Osteoblast (primary cell): Measurements from ENCODE around the gene SNRPA1. TPM values are rescaled to one million over a fixed set of nuclear protein-coding genes. Genes with fewer than 3 reads are reported as not detected.

Experiments
- DNase-seq: peaks from one replicate; pipeline ENCODE4 v3.0.0; 2011; ENCODE audit warnings: low spot score, mixed read lengths; ENCODE audit not compliant: insufficient read length; ENCODE audit errors: missing footprints
- H2AFZ ChIP-seq: 2 replicates; pipeline ENCODE4 v1.6.0; 2011; ENCODE audit warnings: mild to moderate bottlenecking, low read length
- H3K27ac ChIP-seq: 2 replicates; pipeline ENCODE4 v1.5.1; 2011; ENCODE audit warnings: mild to moderate bottlenecking, low read depth, low read length, moderate library complexity
- H3K27me3 ChIP-seq: 2 replicates; pipeline ENCODE4 v1.6.0; 2012; ENCODE audit warnings: mild to moderate bottlenecking, control low read depth, inconsistent platforms, low read length, moderate library complexity; ENCODE audit not compliant: insufficient read depth
- H3K36me3 ChIP-seq: 2 replicates; pipeline ENCODE4 v1.5.1; 2011; ENCODE audit warnings: mild to moderate bottlenecking, low read length, control low read depth, moderate library complexity; ENCODE audit not compliant: insufficient read depth
- H3K4me1 ChIP-seq: 2 replicates; pipeline ENCODE4 v1.5.1; 2011; ENCODE audit warnings: mild to moderate bottlenecking, low read length, control low read depth, moderate library complexity; ENCODE audit not compliant: insufficient read depth
- H3K4me2 ChIP-seq: 2 replicates; pipeline ENCODE4 v1.6.0; 2011; ENCODE audit warnings: mild to moderate bottlenecking, low read length; ENCODE audit not compliant: insufficient read depth
- H3K4me3 ChIP-seq: fragments of 200-600 bp; sonication (generic); 3 replicates; pipeline ENCODE4 v1.5.1; 2012; ENCODE audit warnings: mild to moderate bottlenecking, low read length, inconsistent platforms; ENCODE audit not compliant: insufficient read depth
- H3K79me2 ChIP-seq: 2 replicates; pipeline ENCODE4 v1.6.0; 2012; ENCODE audit warnings: mild to moderate bottlenecking, low read length, control low read depth, inconsistent platforms; ENCODE audit not compliant: insufficient read depth
- H3K9me3 ChIP-seq: 2 replicates; pipeline ENCODE4 v1.5.1; 2011; ENCODE audit warnings: low read depth, low read length, control low read depth
- H4K20me1 ChIP-seq: 2 replicates; pipeline ENCODE4 v1.6.0; 2012; ENCODE audit warnings: mild to moderate bottlenecking, low read length, control low read depth; ENCODE audit not compliant: insufficient read depth
- CTCF ChIP-seq: IDR thresholded peaks from 2 replicates; pipeline ENCODE4 v1.5.1; 2011; ENCODE audit warnings: mild to moderate bottlenecking, low read depth, low read length, moderate library complexity; ENCODE audit errors: extremely low read depth
- total RNA-seq: library from RNA; depleted of rRNA; stranded (reverse); fragments of >200 nt; gene quantifications from 2 replicates; pipeline ENCODE4 v1.2.3, GENCODE V29; 2012

SNRPA1 gene
- total RNA-seq, 1 donor, result 9.8 TPM

DNA sequence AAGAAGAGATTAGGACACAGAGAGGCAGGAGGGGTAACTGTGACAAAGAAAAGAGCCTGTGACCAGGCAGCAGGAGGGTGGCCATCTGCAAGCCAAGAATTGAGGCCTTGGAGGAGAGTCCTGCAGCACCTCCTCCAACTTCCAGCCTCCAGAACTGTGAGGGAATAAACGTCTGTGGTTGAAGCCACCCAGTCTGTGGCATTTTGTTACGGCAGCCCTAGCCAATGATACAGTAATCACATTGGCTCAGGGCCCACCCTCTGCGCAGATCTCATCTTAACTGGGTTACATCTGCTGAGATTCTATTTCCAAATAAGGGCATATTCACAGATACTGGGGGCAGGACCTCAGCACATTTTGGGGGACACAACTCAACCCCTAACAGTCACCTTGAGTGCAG is 29.0 kb downstream of the SNRPA1 start:
- Histone ChIP-seq H3K9me3 (no peaks in the 10 kb centered on the region), H3K4me2 (no peak overlapping the region), H3K27ac (peak overlapping the region; percentile 73), H3K27me3 (no peaks in the 10 kb centered on the region), H4K20me1 (no peaks in the 10 kb centered on the region), H3K79me2 (no peaks in the 10 kb centered on the region), H3K4me1 (peaks cover 41% of the 10 kb centered on the region), H2AFZ (no peak overlapping the region), H3K36me3 (peaks cover 18% of the 10 kb centered on the region), H3K4me3 (no peak overlapping the region)
- TF ChIP-seq CTCF, result no peak
- no peak for DNase-seq

DNA sequence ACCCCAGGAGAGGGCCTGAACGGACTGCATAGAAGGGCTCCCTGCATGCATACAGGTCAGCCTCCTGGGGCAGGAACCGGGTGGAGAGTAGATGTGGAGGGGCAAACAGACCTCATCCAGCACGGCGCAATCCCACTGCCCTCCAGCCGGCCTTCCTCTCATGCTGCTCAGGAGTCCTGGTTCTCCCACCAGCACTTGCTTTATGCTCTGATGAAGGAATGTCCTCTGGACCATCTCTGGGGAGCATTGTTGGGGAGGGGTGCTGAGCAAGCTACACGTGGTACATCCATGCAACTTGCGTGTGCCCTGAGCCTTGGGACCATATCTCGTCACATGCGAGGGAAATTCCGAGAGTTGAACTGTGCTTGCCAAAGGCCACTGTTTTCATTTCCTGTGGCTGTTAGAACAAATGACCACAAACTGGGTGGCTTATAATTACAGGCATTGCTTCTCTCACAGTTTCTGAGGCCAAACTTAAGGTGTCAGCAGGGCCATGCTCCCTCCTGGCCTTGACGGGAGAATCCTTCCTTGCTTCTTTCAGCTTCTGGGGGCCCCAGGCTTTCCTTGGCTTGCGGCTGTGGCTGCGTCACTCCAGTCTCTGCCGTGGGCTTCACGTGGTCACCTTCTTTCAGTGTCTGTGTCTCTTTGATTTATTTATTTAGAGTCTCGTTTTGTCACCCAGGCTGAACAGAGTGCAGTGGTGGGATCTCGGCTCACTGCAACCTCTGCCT is 30.0 kb downstream of the SNRPA1 start:
- peak overlapping the region; percentile 73 for H3K27ac ChIP-seq
- no peak for DNase-seq
- H3K36me3 ChIP-seq, result peaks cover 11% of the 10 kb centered on the region
- H3K27me3 ChIP-seq, result no peaks in the 10 kb centered on the region
- H3K4me1 ChIP-seq, result peaks cover 41% of the 10 kb centered on the region
- H4K20me1 ChIP-seq, result no peaks in the 10 kb centered on the region
- H2AFZ ChIP-seq, result no peak overlapping the region
- no peak overlapping the region for H3K4me2 ChIP-seq
- H3K4me3 ChIP-seq, result no peak overlapping the region
- no peaks in the 10 kb centered on the region for H3K79me2 ChIP-seq
- H3K9me3 ChIP-seq, result no peaks in the 10 kb centered on the region
- no peak for TF ChIP-seq CTCF

GRCh38 chr15:101264011-101264410 is 31.0 kb downstream of the SNRPA1 start:
- no peaks in the 10 kb centered on the region for H3K79me2 ChIP-seq
- no peak for TF ChIP-seq CTCF
- no peaks in the 10 kb centered on the region for H4K20me1 ChIP-seq
- H3K4me3 ChIP-seq, result no peak overlapping the region
- no peaks in the 10 kb centered on the region for H3K27me3 ChIP-seq
- H3K9me3 ChIP-seq, result no peaks in the 10 kb centered on the region
- no peak overlapping the region for H3K27ac ChIP-seq
- DNase-seq, result no peak
- H2AFZ ChIP-seq, result no peak overlapping the region
- H3K4me1 ChIP-seq, result peaks cover 41% of the 10 kb centered on the region
- peaks cover 4% of the 10 kb centered on the region for H3K36me3 ChIP-seq
- H3K4me2 ChIP-seq, result no peak overlapping the region

GRCh38 chr15:101262551-101262950 is 32.5 kb downstream of the SNRPA1 start:
- H3K4me3 ChIP-seq, result no peak overlapping the region
- H3K79me2 ChIP-seq, result no peaks in the 10 kb centered on the region
- H3K27me3 ChIP-seq, result no peaks in the 10 kb centered on the region
- no peaks in the 10 kb centered on the region for H3K36me3 ChIP-seq
- H3K27ac ChIP-seq, result no peak overlapping the region
- no peaks in the 10 kb centered on the region for H4K20me1 ChIP-seq
- DNase-seq, result no peak
- no peak overlapping the region for H2AFZ ChIP-seq
- H3K4me1 ChIP-seq, result peaks cover 34% of the 10 kb centered on the region
- no peak for TF ChIP-seq CTCF
- no peaks in the 10 kb centered on the region for H3K9me3 ChIP-seq
- no peak overlapping the region for H3K4me2 ChIP-seq
